ENCODE results near the gene CCL20.
"Not testable (repeated sequence)": the region's sequence is repeated elsewhere in the genome, so short reads cannot be mapped to it uniquely, and the experiment has no call there.

The CCL20 gene

GRCh38 chr2:227796045-227796711 lies 17.5 kb upstream of the CCL20 start:
- Histone ChIP-seq H3K4me3 (ENCODE audit: low read depth, low read length) (no peak overlapping the region), H3K9me3 (ENCODE audit: control insufficient read depth, insufficient read depth, low read depth, low read length) (no peaks in the 10 kb centered on the region), H3K27ac (ENCODE audit: extremely low read depth, low read depth, low read length) (no peak overlapping the region), H3K36me3 (ENCODE audit: control insufficient read depth in 2 of 2, insufficient read depth in 1 of 2, low read length in 2 of 2) (no peaks in the 10 kb centered on the region), H3K4me1 (ENCODE audit: control insufficient read depth, insufficient read depth, low read length) (no peaks in the 10 kb centered on the region)
- TF ChIP-seq ZNF404 (tag by site-specific recombination; IDR thresholded peaks at IDR 0.05) (no peak), ZNF433 (tag by site-specific recombination; IDR thresholded peaks at IDR 0.05; ENCODE audit: low read depth) (no peak), ZNF132 (tag by site-specific recombination; IDR thresholded peaks at IDR 0.05; ENCODE audit: borderline replicate concordance) (no peak), ZNF792 (tag by site-specific recombination; IDR thresholded peaks at IDR 0.05) (no peak), ZNF394 (tag by site-specific recombination; IDR thresholded peaks at IDR 0.05; ENCODE audit: borderline replicate concordance) (no peak), ZNF518A (tag by site-specific recombination; conservative IDR thresholded peaks at IDR 0.05; ENCODE audit: low read depth) (no peak), ZSCAN30 (tag by site-specific recombination; IDR thresholded peaks at IDR 0.05) (no peak), ZNF24 (tag by site-specific recombination; IDR thresholded peaks at IDR 0.05) (no peak), ZNF521 (tag by site-specific recombination; IDR thresholded peaks at IDR 0.05) (no peak), TRIM28 (IDR thresholded peaks at IDR 0.05; ENCODE audit: borderline replicate concordance, low read length) (no peak), ZNF48 (tag by site-specific recombination; IDR thresholded peaks at IDR 0.05) (no peak), ZFHX2 (tag by site-specific recombination; conservative IDR thresholded peaks at IDR 0.05) (no peak), ZNF707 (tag by site-specific recombination; IDR thresholded peaks at IDR 0.05) (no peak), ZNF549 (tag by site-specific recombination; IDR thresholded peaks at IDR 0.05) (no peak), HOXA7 (CRISPR knock-in tag; IDR thresholded peaks at IDR 0.05; ENCODE audit: borderline replicate concordance) (no peak), ZNF768 (tag by site-specific recombination; IDR thresholded peaks at IDR 0.05) (no peak), ZNF830 (tag by site-specific recombination; IDR thresholded peaks at IDR 0.05; ENCODE audit: low read depth) (no peak), GLIS1 (tag by site-specific recombination; IDR thresholded peaks at IDR 0.05) (no peak), ZNF112 (tag by site-specific recombination; IDR thresholded peaks at IDR 0.05) (no peak), ZNF555 (tag by site-specific recombination; conservative IDR thresholded peaks at IDR 0.05) (no peak)
- ChIA-PET CTCF (interaction anchor here (0.6 to 0.7 kb wide), 2 partner anchors 30 to 41 kb away, joined by 3 to 7 read pairs; no protein-coding TSS in a partner anchor), POLR2A (no interaction called here)

- H3K4me3 ChIP-seq (ENCODE audit: low read depth, low read length); H3K4me1 ChIP-seq (ENCODE audit: control insufficient read depth, insufficient read depth, low read length); CTCF ChIA-PET; POLR2A ChIA-PET; H3K9me3 ChIP-seq (ENCODE audit: control insufficient read depth, insufficient read depth, low read depth, low read length); H3K27ac ChIP-seq (ENCODE audit: extremely low read depth, low read depth, low read length); H3K36me3 ChIP-seq (ENCODE audit: control insufficient read depth in 2 of 2, insufficient read depth in 1 of 2, low read length in 2 of 2): not testable (repeated sequence)
These were observed 16.9 kb upstream of the CCL20 start for GRCh38 chr2:227796768-227797167.
